ENCODE measurements around the gene SLC35D2.

The SLC35D2 gene

DNA sequence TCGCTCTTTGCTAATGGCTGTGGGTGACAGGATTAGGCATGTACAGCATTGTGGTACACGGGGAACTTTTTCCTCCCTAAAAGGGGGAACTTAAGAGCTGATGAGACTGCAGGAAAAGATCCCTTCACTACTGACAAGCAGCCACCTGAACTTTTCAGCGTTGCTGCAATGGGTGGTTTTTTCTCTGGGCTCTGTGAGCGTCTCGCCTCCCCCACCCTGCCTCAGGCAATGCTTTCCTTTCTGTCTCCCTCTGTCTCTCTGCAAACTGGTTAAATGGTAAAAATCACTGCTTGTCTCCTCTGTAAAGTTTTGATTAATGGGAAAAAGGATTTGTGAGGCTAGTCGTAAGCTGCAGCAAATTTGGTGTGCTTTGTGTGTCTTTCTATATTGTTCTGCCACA, 101.9 kb downstream of the SLC35D2 start:
- Histone ChIP-seq H3K4me1 (ENCODE audit: control insufficient read depth, insufficient read depth, low read length, poor library complexity, severe bottlenecking) (no peaks in the 10 kb centered on the region), H3K27me3 (replicated peaks; ENCODE audit: control insufficient read depth, insufficient read depth, low read length, poor library complexity, severe bottlenecking) (no peaks in the 10 kb centered on the region), H3K9me3 (ENCODE audit: control insufficient read depth, low read length) (no peaks in the 10 kb centered on the region), H3K4me3 (ENCODE audit: insufficient read depth, low read depth, low read length, poor library complexity, severe bottlenecking) (no peak overlapping the region), H3K36me3 (ENCODE audit: control insufficient read depth, insufficient read depth, low read length) (no peaks in the 10 kb centered on the region), H3K27ac (ENCODE audit: insufficient read depth, low read length, poor library complexity, severe bottlenecking) (no peak overlapping the region)
- no peak for DNase-seq

DNA sequence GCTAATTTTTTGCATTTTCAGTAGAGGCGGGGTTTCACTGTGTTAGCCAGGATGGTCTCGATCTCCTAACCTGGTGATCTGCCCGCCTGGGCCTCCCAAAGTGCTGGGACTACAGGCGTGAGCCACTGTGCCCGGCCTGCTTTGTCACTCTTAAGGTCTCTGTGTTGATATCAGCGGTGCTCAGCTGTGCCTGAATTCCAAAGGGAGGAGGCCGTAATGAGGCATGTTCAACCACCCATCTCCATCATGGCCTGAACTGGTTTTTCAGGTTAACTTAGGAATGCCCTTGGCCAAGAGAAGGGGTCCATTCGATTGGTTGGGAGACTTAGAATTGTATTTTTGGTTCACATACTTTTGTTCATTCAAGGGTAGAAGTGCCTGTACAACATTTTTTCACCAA, 103.6 kb downstream of the SLC35D2 start:
- H3K36me3 ChIP-seq (ENCODE audit: control insufficient read depth, insufficient read depth, low read length): no peaks in the 10 kb centered on the region
- no peaks in the 10 kb centered on the region for H3K9me3 ChIP-seq (ENCODE audit: control insufficient read depth, low read length)
- no peak overlapping the region for H3K4me3 ChIP-seq (ENCODE audit: insufficient read depth, low read depth, low read length, poor library complexity, severe bottlenecking)
- DNase-seq: no peak
- no peaks in the 10 kb centered on the region for H3K4me1 ChIP-seq (ENCODE audit: control insufficient read depth, insufficient read depth, low read length, poor library complexity, severe bottlenecking)
- no peak overlapping the region for H3K27ac ChIP-seq (ENCODE audit: insufficient read depth, low read length, poor library complexity, severe bottlenecking)
- H3K27me3 ChIP-seq (replicated peaks; ENCODE audit: control insufficient read depth, insufficient read depth, low read length, poor library complexity, severe bottlenecking): no peaks in the 10 kb centered on the region

DNA sequence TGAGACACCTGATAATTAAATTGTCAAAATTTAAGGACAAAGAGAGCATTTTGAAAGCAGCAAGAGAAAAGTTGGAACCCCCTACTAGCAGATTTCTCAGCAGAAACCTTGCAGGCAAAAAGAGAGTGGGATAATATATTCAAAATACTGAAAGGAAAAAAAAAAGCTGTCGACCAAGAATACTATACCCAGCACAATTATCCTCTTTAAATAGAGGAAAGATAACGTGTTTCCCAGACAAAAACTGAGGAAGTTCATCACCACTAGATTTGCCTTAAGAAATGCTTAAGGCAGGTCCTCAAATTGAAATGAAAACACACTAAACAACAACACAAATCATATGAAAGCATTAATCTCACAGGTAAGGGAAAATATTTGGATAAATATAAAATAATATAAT, 108.6 kb downstream of the SLC35D2 start:
- no peak for DNase-seq

More for the DNA sequence above, 108.6 kb downstream of the SLC35D2 start:
- Histone ChIP-seq H3K36me3 (ENCODE audit: control insufficient read depth, insufficient read depth, low read length) (no peaks in the 10 kb centered on the region), H3K27me3 (replicated peaks; ENCODE audit: control insufficient read depth, insufficient read depth, low read length, poor library complexity, severe bottlenecking) (no peaks in the 10 kb centered on the region), H3K4me3 (ENCODE audit: insufficient read depth, low read depth, low read length, poor library complexity, severe bottlenecking) (no peak overlapping the region), H3K27ac (ENCODE audit: insufficient read depth, low read length, poor library complexity, severe bottlenecking) (no peak overlapping the region), H3K9me3 (ENCODE audit: control insufficient read depth, low read length) (peaks cover 4% of the 10 kb centered on the region), H3K4me1 (ENCODE audit: control insufficient read depth, insufficient read depth, low read length, poor library complexity, severe bottlenecking) (no peaks in the 10 kb centered on the region)

All from effector memory CD4-positive, alpha-beta T cell (primary cell).